SK-N-SH (cell line): ENCODE measurements around the gene TSPY1.
"Not testable (repeated sequence)": the region's sequence is repeated elsewhere in the genome, so short reads cannot be mapped to it uniquely, and the experiment has no call there.

ENCODE experiments used
- CTCF ChIP-seq: fragments of 200-600 bp; sonication (generic); IDR thresholded peaks from 2 replicates; pipeline ENCODE4 v1.6.1; 2017; ENCODE audit warnings: antibody characterized with exemption, mild to moderate bottlenecking, moderate library complexity
- ELF1 ChIP-seq: IDR thresholded peaks from 2 replicates; pipeline ENCODE4 v1.4.0; 2012
- RCOR1 ChIP-seq: fragments of 150-350 bp; IDR thresholded peaks from 2 replicates; pipeline ENCODE4 v1.6.1; 2017; ENCODE audit warnings: antibody characterized with exemption, low read length

GRCh38 chrY:9516287-9516686, 49.5 kb downstream of the TSPY1 start:
- not testable (repeated sequence) for TF ChIP-seq CTCF, RCOR1, ELF1
